OCI-LY1 (cell line): ENCODE measurements around the gene MUC5AC.

ENCODE experiments used
- H2AFZ ChIP-seq: fragments of 200-600 bp; sonication (generic), shearing (Covaris generic); 2 replicates; pipeline ENCODE4 v1.6.0; 2014; ENCODE audit warnings: antibody characterized with exemption, mild to moderate bottlenecking, low read length
- H3F3A ChIP-seq: fragments of 200-600 bp; sonication (generic), shearing (Covaris generic); 2 replicates; pipeline ENCODE4 v1.6.0; 2014; ENCODE audit warnings: mild to moderate bottlenecking, antibody characterized with exemption, low read length, moderate library complexity; ENCODE audit not compliant: insufficient read depth
- H3K27ac ChIP-seq: fragments of 200-600 bp; sonication (generic); 2 replicates; pipeline ENCODE4 v1.5.1; 2014; ENCODE audit warnings: low read length, mixed run types, mild to moderate bottlenecking, low read depth; ENCODE audit not compliant: poor library complexity, severe bottlenecking
- H3K27me3 ChIP-seq: fragments of 200-600 bp; sonication (generic); 2 replicates; pipeline ENCODE4 v1.6.0; 2014; ENCODE audit warnings: antibody characterized with exemption, mild to moderate bottlenecking, low read length, moderate library complexity; ENCODE audit not compliant: insufficient read depth
- H3K36me3 ChIP-seq: fragments of 200-600 bp; sonication (generic); 2 replicates; pipeline ENCODE4 v1.6.1; 2014; ENCODE audit warnings: mild to moderate bottlenecking, antibody characterized with exemption, low read length, moderate library complexity, mixed read lengths; ENCODE audit not compliant: insufficient read depth
- H3K4me1 ChIP-seq: fragments of 200-600 bp; sonication (generic); 2 replicates; pipeline ENCODE4 v1.5.1; 2014; ENCODE audit warnings: mild to moderate bottlenecking, low read length, moderate library complexity; ENCODE audit not compliant: insufficient read depth, severe bottlenecking
- H3K4me2 ChIP-seq: fragments of 200-600 bp; sonication (generic), shearing (Covaris generic); 2 replicates; pipeline ENCODE4 v1.6.1; 2014; ENCODE audit warnings: low read length
- H3K4me3 ChIP-seq: fragments of 200-600 bp; sonication (generic); 2 replicates; pipeline ENCODE4 v1.5.1; 2014; ENCODE audit warnings: low read length, low read depth, mild to moderate bottlenecking, mixed read lengths; ENCODE audit not compliant: poor library complexity, severe bottlenecking
- H3K79me2 ChIP-seq: fragments of 200-600 bp; shearing (Covaris generic); 2 replicates; pipeline ENCODE4 v1.6.1; 2016; ENCODE audit warnings: mixed run types, low read length, mixed read lengths; ENCODE audit not compliant: insufficient read depth
- H3K9ac ChIP-seq: fragments of 200-600 bp; sonication (generic), shearing (Covaris generic); 2 replicates; pipeline ENCODE4 v1.6.1; 2014; ENCODE audit warnings: mild to moderate bottlenecking, low read length, mixed read lengths
- H3K9me2 ChIP-seq: fragments of 200-600 bp; sonication (generic), shearing (Covaris generic); 2 replicates; pipeline ENCODE4 v1.6.1; 2014; ENCODE audit warnings: low read depth, mild to moderate bottlenecking, low read length, mixed read lengths
- H3K9me3 ChIP-seq: fragments of 200-600 bp; shearing (Covaris generic); 2 replicates; pipeline ENCODE4 v1.6.1; 2014; ENCODE audit warnings: low read length, mixed read lengths
- H4K20me1 ChIP-seq: fragments of 200-600 bp; sonication (generic), shearing (Covaris generic); 2 replicates; pipeline ENCODE4 v1.6.0; 2016; ENCODE audit warnings: mild to moderate bottlenecking, low read length; ENCODE audit not compliant: insufficient read depth
- EZH2 ChIP-seq: fragments of 200-600 bp; sonication (generic), shearing (Covaris generic); IDR thresholded peaks from 2 replicates; pipeline ENCODE4 v1.8.0; 2017; ENCODE audit warnings: borderline replicate concordance, mixed run types, mild to moderate bottlenecking, antibody characterized with exemption, low read length, moderate library complexity, mixed read lengths
- TF ChIP-seq, protein P1 (sequence below): fragments of 200-600 bp; sonication (generic), shearing (Covaris generic); IDR thresholded peaks from 2 replicates; pipeline ENCODE4 v1.5.1; 2017; ENCODE audit warnings: mild to moderate bottlenecking, antibody characterized with exemption, low read length, moderate library complexity, mixed read lengths

The MUC5AC gene

DNA sequence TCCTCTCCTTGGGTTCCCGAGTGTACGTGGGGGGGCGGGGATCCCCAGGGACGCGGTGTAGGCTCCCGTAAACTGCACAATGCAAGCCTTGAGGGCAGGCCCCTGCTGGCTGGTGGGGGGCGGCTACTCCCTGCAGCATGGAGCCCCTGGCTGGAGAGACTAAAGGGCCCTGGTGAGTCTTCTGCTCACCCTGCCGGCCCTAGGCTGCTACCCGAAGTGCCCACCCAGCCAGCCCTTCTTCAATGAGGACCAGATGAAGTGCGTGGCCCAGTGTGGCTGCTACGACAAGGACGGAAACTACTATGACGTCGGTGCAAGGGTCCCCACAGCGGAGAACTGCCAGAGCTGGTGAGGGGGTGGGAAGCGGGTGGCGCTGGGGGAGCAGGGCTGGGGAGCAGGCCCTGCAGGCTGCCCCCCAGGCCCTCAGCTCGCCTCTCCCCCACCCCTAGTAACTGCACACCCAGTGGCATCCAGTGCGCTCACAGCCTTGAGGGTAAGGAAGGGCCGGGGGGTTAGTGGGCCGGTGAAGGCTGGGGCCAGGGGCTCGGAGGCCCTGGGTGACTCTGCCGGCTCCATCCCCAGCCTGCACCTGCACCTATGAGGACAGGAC lies 81.9 kb downstream of the MUC5AC start:
- H3K9ac ChIP-seq: no peak overlapping the region

DNA sequence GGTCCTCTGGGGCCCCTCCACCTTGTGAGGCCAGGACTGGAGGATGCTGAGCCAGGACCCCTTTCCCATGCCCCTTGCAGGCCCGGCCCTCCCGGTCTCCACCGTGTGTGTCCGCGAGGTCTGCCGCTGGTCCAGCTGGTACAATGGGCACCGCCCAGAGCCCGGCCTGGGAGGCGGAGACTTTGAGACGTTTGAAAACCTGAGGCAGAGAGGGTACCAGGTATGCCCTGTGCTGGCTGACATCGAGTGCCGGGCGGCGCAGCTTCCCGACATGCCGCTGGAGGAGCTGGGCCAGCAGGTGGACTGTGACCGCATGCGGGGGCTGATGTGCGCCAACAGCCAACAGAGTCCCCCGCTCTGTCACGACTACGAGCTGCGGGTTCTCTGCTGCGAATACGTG lies 83.0 kb downstream of the MUC5AC start:
- Histone ChIP-seq H3F3A (no peaks in the 10 kb centered on the region), H3K27me3 (no peaks in the 10 kb centered on the region), H3K9me3 (no peaks in the 10 kb centered on the region), H3K36me3 (no peaks in the 10 kb centered on the region), H3K4me2 (no peak overlapping the region), H2AFZ (no peak overlapping the region), H3K9me2 (no peaks in the 10 kb centered on the region), H3K4me1 (no peaks in the 10 kb centered on the region), H3K79me2 (no peaks in the 10 kb centered on the region), H3K27ac (no peak overlapping the region), H3K4me3 (no peak overlapping the region), H4K20me1 (no peaks in the 10 kb centered on the region), H3K9ac (no peak overlapping the region)
- TF ChIP-seq EZH2: no peak
- TF ChIP-seq, protein P1, sequence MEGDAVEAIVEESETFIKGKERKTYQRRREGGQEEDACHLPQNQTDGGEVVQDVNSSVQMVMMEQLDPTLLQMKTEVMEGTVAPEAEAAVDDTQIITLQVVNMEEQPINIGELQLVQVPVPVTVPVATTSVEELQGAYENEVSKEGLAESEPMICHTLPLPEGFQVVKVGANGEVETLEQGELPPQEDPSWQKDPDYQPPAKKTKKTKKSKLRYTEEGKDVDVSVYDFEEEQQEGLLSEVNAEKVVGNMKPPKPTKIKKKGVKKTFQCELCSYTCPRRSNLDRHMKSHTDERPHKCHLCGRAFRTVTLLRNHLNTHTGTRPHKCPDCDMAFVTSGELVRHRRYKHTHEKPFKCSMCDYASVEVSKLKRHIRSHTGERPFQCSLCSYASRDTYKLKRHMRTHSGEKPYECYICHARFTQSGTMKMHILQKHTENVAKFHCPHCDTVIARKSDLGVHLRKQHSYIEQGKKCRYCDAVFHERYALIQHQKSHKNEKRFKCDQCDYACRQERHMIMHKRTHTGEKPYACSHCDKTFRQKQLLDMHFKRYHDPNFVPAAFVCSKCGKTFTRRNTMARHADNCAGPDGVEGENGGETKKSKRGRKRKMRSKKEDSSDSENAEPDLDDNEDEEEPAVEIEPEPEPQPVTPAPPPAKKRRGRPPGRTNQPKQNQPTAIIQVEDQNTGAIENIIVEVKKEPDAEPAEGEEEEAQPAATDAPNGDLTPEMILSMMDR: no peak

More for the DNA sequence above, 81.9 kb downstream of the MUC5AC start:
- no peaks in the 10 kb centered on the region for H3K9me3 ChIP-seq
- no peaks in the 10 kb centered on the region for H3K9me2 ChIP-seq
- H3F3A ChIP-seq: no peaks in the 10 kb centered on the region
- no peak overlapping the region for H3K4me2 ChIP-seq
- no peak overlapping the region for H2AFZ ChIP-seq
- H3K27ac ChIP-seq: no peak overlapping the region
- H3K4me1 ChIP-seq: no peaks in the 10 kb centered on the region
- no peaks in the 10 kb centered on the region for H3K27me3 ChIP-seq
- no peak for TF ChIP-seq EZH2
- TF ChIP-seq, protein P1: no peak
- H4K20me1 ChIP-seq: no peaks in the 10 kb centered on the region
- H3K79me2 ChIP-seq: no peaks in the 10 kb centered on the region
- no peaks in the 10 kb centered on the region for H3K36me3 ChIP-seq
- H3K4me3 ChIP-seq: no peak overlapping the region

DNA sequence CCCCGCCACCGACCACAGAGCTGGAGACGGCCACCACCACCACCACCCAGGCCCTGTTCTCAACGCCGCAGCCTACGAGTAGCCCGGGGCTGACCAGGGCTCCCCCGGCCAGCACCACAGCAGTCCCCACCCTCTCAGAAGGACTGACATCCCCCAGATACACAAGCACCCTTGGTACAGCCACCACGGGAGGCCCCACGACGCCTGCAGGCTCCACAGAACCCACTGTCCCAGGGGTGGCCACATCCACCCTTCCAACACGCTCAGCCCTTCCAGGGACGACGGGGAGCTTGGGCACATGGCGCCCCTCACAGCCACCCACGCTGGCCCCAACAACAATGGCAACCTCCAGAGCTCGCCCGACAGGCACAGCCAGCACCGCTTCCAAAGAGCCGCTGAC lies 84.0 kb downstream of the MUC5AC start:
- Histone ChIP-seq H3K36me3 (no peaks in the 10 kb centered on the region), H3K27me3 (no peaks in the 10 kb centered on the region), H4K20me1 (no peaks in the 10 kb centered on the region), H3K4me3 (no peak overlapping the region), H3K9me2 (no peaks in the 10 kb centered on the region), H3K4me1 (no peaks in the 10 kb centered on the region), H3F3A (no peaks in the 10 kb centered on the region), H3K79me2 (no peaks in the 10 kb centered on the region), H3K27ac (no peak overlapping the region), H2AFZ (no peak overlapping the region), H3K4me2 (no peak overlapping the region), H3K9me3 (no peaks in the 10 kb centered on the region), H3K9ac (no peak overlapping the region)
- no peak for TF ChIP-seq EZH2
- TF ChIP-seq, protein P1: no peak
